GM15510 (cell line): ENCODE measurements around the gene MMS22L.

Source experiments
- POLR2A ChIP-seq: IDR thresholded peaks from 3 replicates; pipeline ENCODE4 v1.6.1; 2011; ENCODE audit warnings: borderline replicate concordance; ENCODE audit not compliant: insufficient read length; ENCODE audit errors: extremely low read depth

MMS22L gene, protein sequence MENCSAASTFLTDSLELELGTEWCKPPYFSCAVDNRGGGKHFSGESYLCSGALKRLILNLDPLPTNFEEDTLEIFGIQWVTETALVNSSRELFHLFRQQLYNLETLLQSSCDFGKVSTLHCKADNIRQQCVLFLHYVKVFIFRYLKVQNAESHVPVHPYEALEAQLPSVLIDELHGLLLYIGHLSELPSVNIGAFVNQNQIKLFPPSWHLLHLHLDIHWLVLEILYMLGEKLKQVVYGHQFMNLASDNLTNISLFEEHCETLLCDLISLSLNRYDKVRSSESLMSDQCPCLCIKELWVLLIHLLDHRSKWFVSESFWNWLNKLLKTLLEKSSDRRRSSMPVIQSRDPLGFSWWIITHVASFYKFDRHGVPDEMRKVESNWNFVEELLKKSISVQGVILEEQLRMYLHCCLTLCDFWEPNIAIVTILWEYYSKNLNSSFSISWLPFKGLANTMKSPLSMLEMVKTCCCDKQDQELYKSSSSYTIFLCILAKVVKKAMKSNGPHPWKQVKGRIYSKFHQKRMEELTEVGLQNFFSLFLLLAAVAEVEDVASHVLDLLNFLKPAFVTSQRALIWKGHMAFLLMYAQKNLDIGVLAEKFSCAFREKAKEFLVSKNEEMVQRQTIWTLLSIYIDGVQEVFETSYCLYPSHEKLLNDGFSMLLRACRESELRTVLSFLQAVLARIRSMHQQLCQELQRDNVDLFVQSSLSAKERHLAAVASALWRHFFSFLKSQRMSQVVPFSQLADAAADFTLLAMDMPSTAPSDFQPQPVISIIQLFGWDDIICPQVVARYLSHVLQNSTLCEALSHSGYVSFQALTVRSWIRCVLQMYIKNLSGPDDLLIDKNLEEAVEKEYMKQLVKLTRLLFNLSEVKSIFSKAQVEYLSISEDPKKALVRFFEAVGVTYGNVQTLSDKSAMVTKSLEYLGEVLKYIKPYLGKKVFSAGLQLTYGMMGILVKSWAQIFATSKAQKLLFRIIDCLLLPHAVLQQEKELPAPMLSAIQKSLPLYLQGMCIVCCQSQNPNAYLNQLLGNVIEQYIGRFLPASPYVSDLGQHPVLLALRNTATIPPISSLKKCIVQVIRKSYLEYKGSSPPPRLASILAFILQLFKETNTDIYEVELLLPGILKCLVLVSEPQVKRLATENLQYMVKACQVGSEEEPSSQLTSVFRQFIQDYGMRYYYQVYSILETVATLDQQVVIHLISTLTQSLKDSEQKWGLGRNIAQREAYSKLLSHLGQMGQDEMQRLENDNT

DNA sequence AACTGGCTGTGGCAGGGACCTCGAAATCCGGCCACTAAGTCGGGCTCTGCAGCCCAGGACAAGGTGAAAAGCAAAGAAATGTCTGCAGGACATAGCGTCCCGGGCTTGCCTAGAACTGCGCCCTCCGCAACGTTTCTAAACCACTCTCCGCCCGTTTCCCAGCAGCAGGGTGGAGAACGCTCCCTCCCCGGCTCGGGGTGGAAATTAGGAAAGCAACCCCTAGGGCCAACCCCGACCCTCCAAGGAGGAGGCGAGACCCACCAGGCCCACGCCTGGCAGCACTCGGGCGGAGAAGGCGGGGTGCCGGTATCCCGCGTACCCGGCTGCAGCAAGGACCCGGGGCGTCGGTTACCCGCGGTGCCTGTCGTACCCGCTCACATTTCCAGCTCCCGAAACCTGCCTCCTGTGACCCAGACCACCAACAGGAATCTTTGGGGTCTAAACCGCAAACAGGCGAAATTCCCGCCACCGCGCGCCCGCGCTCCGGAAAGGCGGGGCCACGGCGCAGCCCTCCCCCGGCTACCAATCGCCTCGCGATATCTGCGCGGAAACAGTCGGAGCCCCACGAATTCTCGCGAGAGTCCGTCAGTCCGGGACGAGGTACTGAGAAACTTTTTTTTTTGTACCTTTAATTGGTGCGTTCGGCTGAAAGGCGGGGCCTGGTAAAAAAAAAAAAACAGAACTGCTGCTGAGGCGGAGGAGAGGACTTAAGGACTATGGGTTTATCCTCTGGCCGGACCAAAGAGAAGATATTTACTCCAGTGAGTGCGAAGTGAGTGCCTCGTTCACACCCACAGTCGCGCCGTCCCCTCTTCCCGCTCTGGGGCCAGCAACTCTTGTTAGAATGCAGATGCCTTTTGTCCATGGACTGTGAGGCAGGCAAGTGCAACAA is at the start of gene MMS22L:
Gene MMS22L, minus strand, starts transcription at position 491 of the 892 bp plus-strand sequence. CDS start 739 bp downstream, outside the sequence.
- peak; percentile 49 for TF ChIP-seq POLR2A

DNA sequence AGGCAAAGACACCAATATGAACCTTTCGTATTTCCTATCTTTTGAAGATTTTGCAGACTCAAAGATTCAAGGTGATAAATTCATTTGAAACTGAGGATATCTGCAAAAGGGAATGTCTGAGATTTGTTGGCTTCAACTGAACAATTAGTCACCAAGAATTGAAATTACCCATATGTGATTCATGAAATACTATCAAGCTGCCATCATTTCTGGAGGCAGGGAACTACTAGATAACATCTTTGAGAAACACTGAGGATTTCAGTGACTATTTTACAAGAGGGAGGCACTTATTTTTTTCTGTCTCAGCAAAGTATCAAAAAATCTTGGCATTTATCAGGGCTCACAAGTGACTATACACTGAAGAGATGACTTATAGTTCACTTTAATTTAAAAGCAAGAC is 39.8 kb upstream of the MMS22L start:
- no peak for TF ChIP-seq POLR2A

DNA sequence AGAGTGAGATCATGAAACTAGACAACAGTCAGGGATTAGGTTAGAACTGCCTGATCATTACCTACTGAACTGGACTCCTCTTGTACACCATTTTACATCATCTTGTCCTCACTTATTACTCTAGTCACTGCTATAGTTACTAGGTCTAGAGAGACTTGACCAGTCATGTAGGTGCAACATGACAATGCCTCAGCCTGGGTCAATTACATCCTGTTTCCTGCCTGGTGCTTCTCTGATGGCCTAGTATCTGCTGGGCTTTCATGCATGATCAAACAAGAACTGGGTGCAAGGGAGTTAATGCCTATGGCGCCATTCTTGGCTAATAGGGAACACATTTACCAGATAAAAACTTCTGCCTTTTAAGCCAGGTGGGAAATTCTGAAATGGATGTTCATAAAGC is 39.2 kb upstream of the MMS22L start:
- TF ChIP-seq POLR2A, result no peak

DNA sequence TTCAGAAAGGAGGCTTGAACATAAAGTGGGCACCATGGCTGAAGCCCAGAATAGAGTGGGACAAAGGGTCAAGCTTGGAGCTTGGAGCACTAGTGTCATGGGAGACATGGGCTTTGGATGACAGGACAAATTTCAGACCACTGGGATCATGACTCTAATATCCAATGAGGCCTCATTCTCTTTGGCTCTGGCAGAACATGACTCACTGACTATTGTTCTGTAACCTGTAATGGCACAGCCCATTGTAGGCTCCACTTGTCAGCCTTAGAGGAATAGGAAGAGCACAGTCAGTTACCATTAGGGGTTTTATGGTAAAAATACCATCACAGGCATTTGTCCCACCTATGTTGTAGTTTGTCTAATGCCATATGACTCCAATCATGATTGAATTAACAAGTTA is 34.0 kb upstream of the MMS22L start:
- TF ChIP-seq POLR2A, result no peak

DNA sequence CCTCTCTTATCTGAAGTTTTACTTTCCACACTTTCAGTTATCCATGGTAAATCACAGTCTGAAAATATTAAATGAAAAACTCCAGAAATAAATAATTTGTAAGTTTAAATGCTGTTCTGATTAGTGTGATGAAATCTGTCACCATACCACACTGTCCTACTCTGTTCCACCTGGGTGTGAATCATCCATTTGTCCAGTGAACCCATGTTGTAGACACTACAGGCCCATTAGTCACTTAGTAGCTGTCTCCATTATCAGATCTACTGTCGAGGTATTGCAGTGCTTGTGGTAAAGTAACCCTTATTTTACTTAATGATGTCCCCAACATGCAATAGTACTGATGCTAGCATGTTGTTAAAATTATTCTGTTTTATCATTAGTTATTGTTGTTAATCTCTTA is 29.2 kb upstream of the MMS22L start:
- no peak for TF ChIP-seq POLR2A

DNA sequence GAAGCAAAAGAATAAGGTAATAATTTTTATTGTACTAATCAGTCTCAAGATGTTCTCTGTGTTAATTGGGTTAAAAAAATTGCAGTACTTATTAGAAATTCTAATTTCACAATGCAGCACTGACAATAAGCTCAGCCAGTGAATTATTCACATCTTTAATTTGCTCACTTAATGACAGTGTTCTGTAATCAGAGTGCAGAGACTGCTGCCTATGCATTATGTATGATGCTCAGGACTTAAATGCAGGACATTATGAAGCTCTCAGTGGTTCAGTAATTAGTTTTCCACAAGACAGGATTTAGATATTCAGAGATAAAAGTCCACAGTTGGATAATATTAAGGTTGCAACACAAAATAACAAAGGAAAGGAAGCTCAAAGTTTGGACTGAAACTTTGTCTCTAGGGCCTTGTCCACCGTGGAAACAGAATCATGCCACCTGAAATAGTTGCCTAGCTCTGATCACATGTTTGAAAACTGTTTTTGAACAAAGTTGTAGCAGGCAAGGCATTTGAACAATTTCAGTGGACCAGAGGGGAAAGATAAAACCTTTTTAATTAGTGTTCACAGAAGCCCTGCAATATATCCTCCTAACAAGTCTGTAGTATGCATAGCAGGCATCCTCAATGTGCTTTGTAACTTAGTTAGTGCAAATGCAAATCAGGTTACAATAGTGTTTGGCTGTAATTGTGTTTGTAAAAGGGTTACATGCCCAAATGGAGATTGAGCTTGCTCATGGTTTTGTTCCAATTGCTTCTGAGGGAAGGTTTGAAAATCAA is 23.7 kb upstream of the MMS22L start:
- no peak for TF ChIP-seq POLR2A

DNA sequence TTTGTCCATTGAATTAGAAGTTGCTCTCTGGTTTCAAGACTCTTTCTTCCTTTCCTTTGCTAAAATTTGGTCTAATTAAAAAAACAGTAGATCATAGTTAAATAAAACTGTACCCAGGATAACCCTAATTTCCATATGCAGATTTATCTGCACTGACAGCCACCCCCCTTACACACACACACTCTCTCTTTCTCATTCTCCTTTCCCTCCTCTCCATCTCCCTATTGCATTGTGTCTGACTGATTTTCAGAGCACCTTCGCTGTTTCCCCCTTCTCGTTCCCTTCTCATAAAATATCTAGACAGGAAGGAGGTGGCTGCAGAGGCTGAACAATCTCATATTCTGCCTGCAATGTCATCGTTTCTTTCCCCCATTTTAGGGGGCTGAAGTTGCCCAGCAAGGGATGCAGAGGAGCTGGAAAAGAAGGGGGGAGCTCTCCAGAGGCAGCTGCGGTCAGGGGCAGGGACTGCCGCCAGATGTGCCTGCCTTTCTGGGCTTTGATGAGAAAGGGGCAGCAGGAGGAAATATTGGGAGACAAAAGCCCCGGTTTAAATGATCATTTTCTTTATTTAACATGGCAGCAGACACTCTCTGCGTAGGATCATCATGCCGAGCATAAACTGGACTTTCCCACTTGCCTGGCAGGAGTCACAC is 22.5 kb upstream of the MMS22L start:
- TF ChIP-seq POLR2A, result no peak

DNA sequence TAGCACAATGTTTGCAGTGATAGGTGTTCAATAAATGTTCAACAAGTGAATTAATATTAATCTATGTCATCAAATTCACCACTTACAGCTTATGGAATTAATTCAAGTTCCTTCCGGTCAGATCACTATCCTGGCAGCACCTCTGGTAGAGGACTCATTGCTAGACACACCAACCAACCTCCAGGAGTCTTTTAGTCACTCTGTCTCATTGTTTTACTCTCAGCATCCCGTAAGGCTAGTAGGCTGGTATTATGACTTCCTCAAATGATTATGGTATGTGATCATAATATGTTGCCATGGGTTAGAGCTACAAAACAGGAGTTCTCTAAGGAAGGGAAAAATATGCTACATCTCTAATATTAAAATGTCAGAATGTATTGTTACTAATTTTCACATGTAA is 21.7 kb upstream of the MMS22L start:
- no peak for TF ChIP-seq POLR2A

DNA sequence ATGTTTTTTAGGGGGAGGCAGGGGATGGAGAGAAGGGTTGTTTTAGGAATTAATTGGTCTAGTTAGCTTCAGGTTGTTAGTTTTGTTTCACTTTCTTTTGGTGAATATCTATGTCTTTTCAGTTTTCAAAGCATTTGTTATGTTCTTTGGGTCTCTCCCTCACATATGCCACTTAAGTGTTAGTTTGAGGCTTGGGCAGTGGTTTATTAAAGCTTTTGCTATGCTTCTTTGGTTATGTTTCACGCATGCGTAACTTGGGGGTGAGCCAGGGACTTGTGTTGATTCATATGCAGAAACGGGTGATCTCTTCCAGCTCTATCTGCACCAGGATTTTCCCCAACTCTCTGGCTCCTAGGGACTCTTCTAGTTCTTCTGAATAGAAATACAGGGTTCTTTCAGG is 11.4 kb upstream of the MMS22L start:
- no peak for TF ChIP-seq POLR2A

DNA sequence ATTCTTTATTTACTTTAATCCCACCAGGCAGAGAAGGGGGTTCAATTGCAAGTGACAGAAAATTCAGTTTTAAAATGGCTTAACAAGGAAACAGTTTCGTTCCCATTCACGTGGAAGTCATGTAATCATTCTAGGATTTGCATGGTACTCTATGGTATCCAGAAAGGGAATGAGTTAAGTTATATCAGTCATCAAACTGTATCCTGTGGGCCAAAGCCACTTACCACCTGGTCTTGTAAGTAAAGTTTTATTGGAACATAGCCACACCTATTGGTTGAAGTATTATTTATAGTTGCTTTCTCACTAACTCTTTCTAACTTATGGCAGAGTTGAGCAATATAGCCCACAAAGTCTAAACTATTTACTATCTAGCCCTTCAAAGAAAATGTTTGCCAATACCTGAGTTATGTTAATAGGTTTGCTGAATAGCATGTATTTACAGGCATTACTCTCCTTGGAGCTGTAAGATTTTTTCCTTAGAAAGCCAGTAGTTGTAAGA is 10.2 kb upstream of the MMS22L start:
- TF ChIP-seq POLR2A, result no peak

DNA sequence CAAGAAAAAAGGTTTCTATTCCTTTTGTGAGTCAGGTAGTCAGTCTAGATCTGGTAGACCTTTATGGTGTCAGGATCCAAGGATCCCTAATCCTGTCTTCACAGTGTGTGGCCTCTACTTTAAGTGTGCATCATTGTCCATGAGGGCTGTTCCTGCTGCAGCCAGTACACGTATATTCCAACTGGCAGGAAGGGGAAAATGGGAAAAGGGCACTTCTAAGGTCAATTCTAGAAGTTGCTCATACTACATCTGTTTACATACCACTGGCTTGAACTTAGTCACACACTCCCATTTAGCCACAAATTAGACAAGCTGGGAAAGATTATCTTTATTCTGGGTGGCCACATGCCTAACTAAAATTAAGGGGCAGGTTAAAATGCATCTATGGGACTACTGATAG is 9.7 kb upstream of the MMS22L start:
- no peak for TF ChIP-seq POLR2A

DNA sequence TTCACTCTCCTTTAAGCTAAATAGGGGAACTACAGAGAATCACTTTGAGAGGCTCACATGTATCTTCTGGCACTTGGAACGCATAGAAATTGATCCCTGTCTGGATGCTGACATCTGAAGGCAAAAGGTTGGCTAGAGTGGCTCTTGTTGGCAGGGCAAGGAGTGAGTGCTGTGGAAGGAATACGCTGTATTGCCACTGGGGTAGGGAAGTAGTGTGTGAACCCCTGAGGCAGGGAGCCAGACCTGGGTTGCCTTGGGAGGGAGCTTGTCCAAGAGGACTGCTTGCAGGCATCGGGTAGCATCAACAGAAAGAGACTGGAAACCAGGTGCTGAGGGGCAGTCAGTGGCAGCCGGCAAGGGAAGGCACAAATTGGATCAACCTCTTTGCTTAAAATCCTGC is 8.9 kb upstream of the MMS22L start:
- no peak for TF ChIP-seq POLR2A

DNA sequence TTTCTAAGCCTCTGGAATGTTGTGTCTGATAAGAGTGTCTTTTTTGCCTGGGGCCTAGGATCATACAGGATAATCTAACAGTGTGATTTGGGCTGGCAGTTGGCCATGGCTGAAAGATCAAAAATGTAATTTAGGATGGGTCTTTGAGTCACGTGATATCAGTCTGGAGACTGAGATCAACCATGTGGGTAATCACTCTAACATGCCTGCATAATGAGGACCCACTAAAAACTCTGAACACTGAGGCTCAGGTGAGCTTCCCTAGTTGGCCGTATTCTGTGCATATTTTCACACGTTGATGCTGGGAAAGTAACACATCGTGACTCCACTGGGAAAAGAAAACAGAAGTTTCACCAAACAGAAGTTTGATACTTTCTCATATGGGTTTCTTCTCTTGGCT is 6.3 kb upstream of the MMS22L start:
- TF ChIP-seq POLR2A, result no peak
